BLaER1 treated with 17β-estradiol and CSF1 and Interleukin-3, amounts not matched to agents 10 nM and 100 nM (cell line): ENCODE data around the gene MKNK1.
A peak's percentile ranks its signal among the peaks of the same experiment; 100 is the strongest.

Experiments
- H3K27ac ChIP-seq, 11 experiments: shearing (Covaris generic); formaldehyde crosslinking; 2 replicates each; pipeline ENCODE4 v1.8.1; 2022
- H3K27me3 ChIP-seq, 11 experiments: shearing (Covaris generic); formaldehyde crosslinking; 2 replicates each; pipeline ENCODE4 v1.8.1; 2022
- H3K36me3 ChIP-seq, 11 experiments: shearing (Covaris generic); formaldehyde crosslinking; 2 replicates each; pipeline ENCODE4 v1.8.1; 2022
- H3K4me1 ChIP-seq, 10 experiments: shearing (Covaris generic); formaldehyde crosslinking; 2 replicates each; pipeline ENCODE4 v1.8.1; 2022
- H3K4me2 ChIP-seq, 11 experiments: shearing (Covaris generic); formaldehyde crosslinking; 2 replicates each; pipeline ENCODE4 v1.8.1; 2022
- H3K4me3 ChIP-seq, 10 experiments: shearing (Covaris generic); formaldehyde crosslinking; 2 replicates each; pipeline ENCODE4 v1.8.1; 2022
- H3K9ac ChIP-seq, 11 experiments: shearing (Covaris generic); formaldehyde crosslinking; 2 replicates each; pipeline ENCODE4 v1.8.1; 2022
- H3K9me3 ChIP-seq, 11 experiments: shearing (Covaris generic); formaldehyde crosslinking; replicated peaks in 1 of 11; 2 replicates each; pipeline ENCODE4 v1.8.1; 2022
- H4K20me1 ChIP-seq, 11 experiments: shearing (Covaris generic); formaldehyde crosslinking; 2 replicates each; pipeline ENCODE4 v1.8.1; 2022
- Cebpa-rat ChIP-seq, 11 experiments: shearing (Covaris generic); IDR thresholded peaks; 2 replicates each; pipeline ENCODE4 v1.8.1; 2022

MKNK1 gene

DNA sequence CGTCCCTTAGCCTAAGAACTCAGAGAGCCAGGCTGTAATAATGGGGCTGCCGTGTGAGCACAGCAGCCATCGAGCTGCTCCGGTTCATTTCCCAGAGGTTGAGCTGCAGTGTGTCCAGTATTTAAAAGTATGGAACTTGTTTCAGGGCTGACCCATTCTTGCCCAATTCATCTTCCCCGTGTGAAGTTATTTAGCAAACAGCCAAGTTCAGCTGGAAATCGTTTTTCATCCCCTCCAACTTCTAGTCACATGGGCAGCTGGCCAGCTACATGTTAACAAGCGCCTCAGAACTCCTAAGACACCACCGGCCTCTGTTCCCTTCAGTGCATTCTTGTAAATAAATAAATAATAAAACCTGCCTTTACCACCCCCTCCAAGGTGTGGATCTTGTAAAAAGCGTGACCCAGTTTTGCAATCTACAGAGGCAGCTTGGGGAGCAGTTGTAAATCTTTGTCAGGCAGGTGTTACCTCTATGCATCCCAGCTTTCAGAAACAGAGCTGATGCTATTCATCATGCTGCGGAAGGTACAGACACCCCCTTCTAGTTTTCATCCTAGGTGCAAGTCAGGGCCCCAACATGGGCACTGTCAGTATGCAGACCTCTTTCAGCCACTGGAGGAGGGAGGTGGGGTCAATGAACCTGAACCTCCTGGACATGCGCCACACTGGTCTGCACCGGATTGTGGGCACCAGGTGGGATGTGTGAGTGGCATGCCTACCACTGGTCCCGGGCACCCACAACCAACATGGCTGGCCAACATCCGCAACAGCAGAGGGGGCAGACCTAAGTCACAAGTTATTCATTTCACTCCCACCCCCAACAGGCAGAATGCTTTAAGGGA is 34.0 kb downstream of the MKNK1 start:
- peaks cover 0 to 67% (median 0%) of the 10 kb centered on the region in 11 experiments; a peak in 6 of 22 replicates for H4K20me1 ChIP-seq
- peaks cover 28 to 100% (median 83%) of the 10 kb centered on the region in 11 experiments for H3K36me3 ChIP-seq
- H3K27ac ChIP-seq, result no peak overlapping the region
- H3K9ac ChIP-seq, result no peak overlapping the region
- TF ChIP-seq Cebpa-rat (IDR thresholded peaks at IDR 0.05), result no peak
- H3K4me3 ChIP-seq, result no peak overlapping the region
- no peaks in the 10 kb centered on the region for H3K4me1 ChIP-seq
- H3K27me3 ChIP-seq, result no peaks in the 10 kb centered on the region
- H3K4me2 ChIP-seq, result no peak overlapping the region
- no peaks in the 10 kb centered on the region for H3K9me3 ChIP-seq

GRCh38 chr1:46569116-46569515 is 35.0 kb downstream of the MKNK1 start:
- no peak overlapping the region for H3K27ac ChIP-seq
- no peak overlapping the region for H3K4me2 ChIP-seq
- H3K36me3 ChIP-seq, result peaks cover 32 to 100% (median 83%) of the 10 kb centered on the region in 11 experiments
- H3K9me3 ChIP-seq, result no peaks in the 10 kb centered on the region
- peaks cover 0 to 64% (median 0%) of the 10 kb centered on the region in 11 experiments; a peak in 6 of 22 replicates for H4K20me1 ChIP-seq
- H3K4me1 ChIP-seq, result no peaks in the 10 kb centered on the region
- no peaks in the 10 kb centered on the region for H3K27me3 ChIP-seq
- no peak overlapping the region for H3K4me3 ChIP-seq
- TF ChIP-seq Cebpa-rat (IDR thresholded peaks at IDR 0.05), result no peak
- no peak overlapping the region for H3K9ac ChIP-seq

- peaks cover 32 to 100% (median 81%) of the 10 kb centered on the region in 11 experiments for H3K36me3 ChIP-seq
- H3K9ac ChIP-seq, result no peak overlapping the region
- no peak overlapping the region for H3K27ac ChIP-seq
- H3K4me2 ChIP-seq, result no peak overlapping the region
- no peaks in the 10 kb centered on the region for H3K27me3 ChIP-seq
- no peak for TF ChIP-seq Cebpa-rat (IDR thresholded peaks at IDR 0.05)
- H4K20me1 ChIP-seq, result peaks cover 0 to 64% (median 0%) of the 10 kb centered on the region in 11 experiments; a peak in 6 of 22 replicates
- no peaks in the 10 kb centered on the region for H3K4me1 ChIP-seq
- H3K4me3 ChIP-seq, result no peak overlapping the region
- no peaks in the 10 kb centered on the region for H3K9me3 ChIP-seq
Observed at GRCh38 chr1:46568461-46568891, 35.6 kb downstream of the MKNK1 start.

DNA sequence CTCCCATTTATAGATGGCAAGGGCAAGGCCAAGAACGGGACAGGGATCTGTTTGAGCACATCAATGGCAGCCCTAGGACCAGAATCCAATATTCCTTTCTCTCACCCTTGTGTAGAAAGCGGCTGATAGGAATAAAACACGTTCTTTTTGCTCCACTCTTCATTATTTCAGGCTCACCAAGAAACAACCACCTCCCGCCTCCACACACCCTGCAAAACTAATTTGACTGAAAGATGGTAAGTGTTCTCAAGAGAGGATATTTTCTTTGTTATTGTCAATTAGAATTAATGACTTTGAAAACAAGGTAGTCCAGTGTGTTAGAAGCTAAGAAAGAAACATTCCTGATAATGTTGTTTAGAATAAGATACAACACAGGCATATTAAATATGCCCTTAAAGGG is 40.7 kb downstream of the MKNK1 start:
- Histone ChIP-seq H3K9me3 (no peaks in the 10 kb centered on the region), H3K4me1 (no peaks in the 10 kb centered on the region), H3K9ac (no peak overlapping the region), H3K27ac (no peak overlapping the region), H3K4me2 (no peak overlapping the region), H3K4me3 (no peak overlapping the region), H3K27me3 (no peaks in the 10 kb centered on the region), H4K20me1 (peaks cover 0 to 75% (median 0%) of the 10 kb centered on the region in 11 experiments; a peak in 7 of 22 replicates), H3K36me3 (peaks cover 36 to 100% (median 94%) of the 10 kb centered on the region in 11 experiments)
- TF ChIP-seq Cebpa-rat (IDR thresholded peaks at IDR 0.05), result no peak

GRCh38 chr1:46562498-46562897 is 41.6 kb downstream of the MKNK1 start:
- H4K20me1 ChIP-seq, result peaks cover 0 to 80% (median 0%) of the 10 kb centered on the region in 11 experiments; a peak in 8 of 22 replicates
- no peak overlapping the region for H3K4me3 ChIP-seq
- H3K9ac ChIP-seq, result no peak overlapping the region
- no peak for TF ChIP-seq Cebpa-rat (IDR thresholded peaks at IDR 0.05)
- H3K4me1 ChIP-seq, result no peaks in the 10 kb centered on the region
- H3K27ac ChIP-seq, result no peak overlapping the region
- no peaks in the 10 kb centered on the region for H3K27me3 ChIP-seq
- no peak overlapping the region for H3K4me2 ChIP-seq
- peaks cover 28 to 100% (median 94%) of the 10 kb centered on the region in 11 experiments for H3K36me3 ChIP-seq
- H3K9me3 ChIP-seq, result no peaks in the 10 kb centered on the region

- Histone ChIP-seq H3K36me3 (peaks cover 5 to 71% (median 61%) of the 10 kb centered on the region in 11 experiments), H3K4me2 (no peak overlapping the region), H3K9me3 (no peaks in the 10 kb centered on the region), H4K20me1 (peaks cover 0 to 70% (median 4%) of the 10 kb centered on the region in 11 experiments; a peak in 9 of 22 replicates), H3K9ac (0 out of 22 replicates have a peak overlapping the region, but pooled peaks of 1 of the 11 experiments have one; percentile 7), H3K4me1 (no peaks in the 10 kb centered on the region), H3K27ac (no peak overlapping the region), H3K27me3 (no peaks in the 10 kb centered on the region), H3K4me3 (no peak overlapping the region)
- TF ChIP-seq Cebpa-rat (IDR thresholded peaks at IDR 0.05), result no peak
Observed at GRCh38 chr1:46558966-46559365, 45.1 kb downstream of the MKNK1 start.

GRCh38 chr1:46558141-46558963 is 45.7 kb downstream of the MKNK1 start:
- H3K36me3 ChIP-seq, result peaks cover 5 to 65% (median 56%) of the 10 kb centered on the region in 11 experiments
- no peaks in the 10 kb centered on the region for H3K9me3 ChIP-seq
- TF ChIP-seq Cebpa-rat (IDR thresholded peaks at IDR 0.05), result no peak
- no peak overlapping the region for H3K27ac ChIP-seq
- H3K4me1 ChIP-seq, result no peaks in the 10 kb centered on the region
- H3K9ac ChIP-seq, result 0 out of 22 replicates have a peak overlapping the region, but pooled peaks of 1 of the 11 experiments have one; percentile 7
- H3K27me3 ChIP-seq, result no peaks in the 10 kb centered on the region
- H3K4me2 ChIP-seq, result no peak overlapping the region
- H4K20me1 ChIP-seq, result peaks cover 0 to 70% (median 4%) of the 10 kb centered on the region in 11 experiments; a peak in 9 of 22 replicates
- H3K4me3 ChIP-seq, result no peak overlapping the region

GRCh38 chr1:46557403-46557802 is 46.7 kb downstream of the MKNK1 start:
- H3K4me2 ChIP-seq, result no peak overlapping the region
- H3K4me3 ChIP-seq, result no peak overlapping the region
- no peak for TF ChIP-seq Cebpa-rat (IDR thresholded peaks at IDR 0.05)
- peaks cover 5 to 55% (median 46%) of the 10 kb centered on the region in 11 experiments for H3K36me3 ChIP-seq
- no peak overlapping the region for H3K27ac ChIP-seq
- H3K27me3 ChIP-seq, result no peaks in the 10 kb centered on the region
- H3K4me1 ChIP-seq, result no peaks in the 10 kb centered on the region
- H3K9ac ChIP-seq, result no peak overlapping the region
- peaks cover 0 to 61% (median 4%) of the 10 kb centered on the region in 11 experiments; a peak in 9 of 22 replicates for H4K20me1 ChIP-seq
- H3K9me3 ChIP-seq, result no peaks in the 10 kb centered on the region

DNA sequence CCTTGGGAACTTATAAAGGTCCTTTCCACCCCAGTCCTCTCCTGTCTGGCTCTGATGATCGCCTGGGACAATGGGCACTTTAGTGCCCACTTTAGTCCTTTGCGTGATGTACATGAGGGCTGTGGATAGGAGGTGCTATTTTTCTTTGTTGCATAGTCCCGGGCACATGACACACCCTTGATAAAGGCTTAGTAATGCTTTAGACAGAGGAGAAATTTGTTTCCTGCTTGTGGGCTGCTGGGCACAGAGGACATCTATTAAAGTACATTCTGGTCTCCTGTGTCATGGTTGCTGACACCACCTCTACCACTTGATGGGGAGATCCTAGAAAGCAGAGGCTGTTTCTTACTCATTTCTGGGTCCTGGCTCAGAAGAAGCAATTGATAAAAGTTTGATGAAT is 47.2 kb downstream of the MKNK1 start:
- H3K4me1 ChIP-seq, result no peaks in the 10 kb centered on the region
- no peaks in the 10 kb centered on the region for H3K9me3 ChIP-seq
- H3K4me2 ChIP-seq, result no peak overlapping the region
- TF ChIP-seq Cebpa-rat (IDR thresholded peaks at IDR 0.05), result no peak
- H3K27ac ChIP-seq, result no peak overlapping the region
- no peak overlapping the region for H3K4me3 ChIP-seq
- H3K9ac ChIP-seq, result no peak overlapping the region; a peak in 1 of 22 replicates
- peaks cover 0 to 58% (median 4%) of the 10 kb centered on the region in 11 experiments; a peak in 9 of 22 replicates for H4K20me1 ChIP-seq
- no peaks in the 10 kb centered on the region for H3K27me3 ChIP-seq
- peaks cover 5 to 50% (median 42%) of the 10 kb centered on the region in 11 experiments for H3K36me3 ChIP-seq
